PC-3 (cell line): Measurements from ENCODE around the gene PARK7.

Experiments used
- CTCF ChIP-seq: fragments of 300-600 bp; sonication (generic); conservative IDR thresholded peaks from 2 replicates; pipeline ENCODE4 v1.5.1; 2017; ENCODE audit warnings: antibody characterized with exemption, low read depth, mild to moderate bottlenecking, low read length
- EZH2 ChIP-seq: fragments of 300-600 bp; sonication (generic); IDR thresholded peaks from one replicate; pipeline ENCODE4 v1.6.1; 2017; ENCODE audit warnings: antibody characterized with exemption, mild to moderate bottlenecking, low read length; ENCODE audit not compliant: unreplicated experiment
- EZH2phosphoT487 ChIP-seq: fragments of 300-600 bp; sonication (generic); IDR thresholded peaks from 2 replicates; pipeline ENCODE4 v1.6.1; 2018; ENCODE audit warnings: mild to moderate bottlenecking, antibody characterized with exemption, low read length, borderline replicate concordance

GRCh38 chr1:8022395-8023286 lies 61.1 kb downstream of the PARK7 start:
- no peak for TF ChIP-seq CTCF
- TF ChIP-seq EZH2phosphoT487, result no peak
- no peak for TF ChIP-seq EZH2
